KBM-7 (cell line): Measurements from ENCODE around the gene TM9SF4.
"Not testable (repeated sequence)": the region's sequence is repeated elsewhere in the genome, so short reads cannot be mapped to it uniquely, and the experiment has no call there.

Experiments used
- DNase-seq: peaks from one replicate; pipeline ENCODE4 v3.0.0-alpha.2; 2015
- in situ Hi-C: fragments of 300-500 bp; cut with MboI; formaldehyde crosslinking; loops from 2 replicates; pipeline ENCODE4 v1.14.3; 2020; ENCODE audit warnings: low sequenced_read_pairs, low pct_unique_long_range_greater_than_20kb, mixed read lengths

Gene TM9SF4

DNA sequence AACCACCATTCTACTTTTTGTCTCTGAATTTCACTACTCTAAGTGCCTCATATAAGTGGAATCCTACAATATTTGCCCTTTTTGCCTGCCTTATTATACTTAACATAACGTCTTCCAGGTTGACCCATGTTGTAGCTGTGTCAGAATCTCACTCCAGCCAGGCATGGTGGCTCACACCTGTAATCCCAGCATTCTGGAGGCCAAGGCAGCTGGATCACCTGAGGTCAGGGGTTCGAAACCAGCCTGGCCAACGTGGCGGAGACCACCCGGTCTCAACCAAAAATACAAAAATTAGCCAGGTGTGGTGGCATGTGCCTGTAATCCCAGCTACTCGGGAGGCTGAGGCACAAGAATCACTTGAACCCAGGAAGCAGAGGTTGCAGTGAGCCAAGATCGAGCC is 68.2 kb downstream of the TM9SF4 start:
- DNase-seq, in situ Hi-C loops: not testable (repeated sequence)

- in situ Hi-C loops = no loop called here
Observed at GRCh38 chr20:32179515-32179914, 70.0 kb downstream of the TM9SF4 start.

GRCh38 chr20:32179934-32180333 is 70.4 kb downstream of the TM9SF4 start:
- no peak for DNase-seq
- in situ Hi-C loops = no loop called here

More at GRCh38 chr20:32179515-32179914, 70.0 kb downstream of the TM9SF4 start:
- no peak for DNase-seq

DNA sequence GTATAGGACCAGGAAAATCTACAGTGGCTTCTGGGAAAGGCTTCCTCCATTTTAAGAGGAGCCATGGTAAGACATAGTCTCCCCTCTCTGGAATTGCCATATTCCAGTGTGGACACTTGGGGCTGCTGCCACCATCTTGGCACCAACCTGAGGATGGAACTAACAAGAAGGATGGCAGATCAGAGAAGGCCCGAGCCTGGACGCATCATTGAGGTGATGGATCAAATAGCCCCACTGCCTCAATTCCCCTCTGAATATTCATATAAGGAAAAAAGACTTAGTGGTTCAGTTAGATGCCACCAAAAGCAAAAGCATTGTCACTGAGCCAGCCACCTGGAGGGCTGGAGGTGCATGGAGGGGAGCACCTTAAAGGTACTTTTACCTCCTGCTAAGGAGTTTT is 72.1 kb downstream of the TM9SF4 start:
- in situ Hi-C loops = no loop called here
- DNase-seq = no peak

GRCh38 chr20:32183947-32184635 is 74.6 kb downstream of the TM9SF4 start:
- in situ Hi-C loops = no loop called here
- DNase-seq = no peak

GRCh38 chr20:32184961-32185603 is 75.6 kb downstream of the TM9SF4 start:
- in situ Hi-C loops = no loop called here
- no peak for DNase-seq

- no peak for DNase-seq
- in situ Hi-C loops = no loop called here
Observed at GRCh38 chr20:32186506-32186905, 77.0 kb downstream of the TM9SF4 start.

GRCh38 chr20:32188376-32189122 is 79.0 kb downstream of the TM9SF4 start:
- DNase-seq = no peak
- in situ Hi-C loops = no loop called here

- in situ Hi-C loops = no loop called here
- DNase-seq = no peak
Observed at GRCh38 chr20:32189123-32189410, 79.6 kb downstream of the TM9SF4 start.

- DNase-seq = no peak
- in situ Hi-C loops = no loop called here
Observed at GRCh38 chr20:32189691-32190615, 80.4 kb downstream of the TM9SF4 start.

- DNase-seq = no peak
Observed at GRCh38 chr20:32190616-32191415, 81.3 kb downstream of the TM9SF4 start.

DNA sequence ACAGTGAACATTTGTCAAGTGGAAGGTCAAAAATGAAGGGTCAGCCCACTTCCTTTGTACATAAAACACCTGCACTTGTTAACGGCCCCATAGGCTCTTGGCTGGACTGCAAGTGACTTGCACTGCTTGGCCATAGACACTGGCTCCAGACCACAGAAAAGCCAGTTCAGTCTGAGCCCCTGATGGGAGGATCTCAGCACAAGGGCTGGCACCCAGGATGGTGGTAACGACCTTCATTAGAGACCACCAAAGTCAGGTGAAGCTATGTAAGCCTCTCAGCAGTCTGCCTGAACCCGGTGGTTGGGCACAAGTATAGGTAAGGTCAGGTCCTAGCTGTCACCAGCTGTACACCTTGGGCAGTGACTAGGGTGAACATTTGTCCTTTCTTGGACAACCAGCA is 81.9 kb downstream of the TM9SF4 start:
- no peak for DNase-seq
- in situ Hi-C loops = no loop called here

More at GRCh38 chr20:32190616-32191415, 81.3 kb downstream of the TM9SF4 start:
- in situ Hi-C loops = no loop called here

- DNase-seq = no peak
- in situ Hi-C loops = no loop called here
Observed at GRCh38 chr20:32191873-32192272, 82.4 kb downstream of the TM9SF4 start.

GRCh38 chr20:32192698-32193097 is 83.2 kb downstream of the TM9SF4 start:
- DNase-seq = no peak
- in situ Hi-C loops = no loop called here

GRCh38 chr20:32193336-32193735 is 83.8 kb downstream of the TM9SF4 start:
- DNase-seq, in situ Hi-C loops: not testable (repeated sequence)

DNA sequence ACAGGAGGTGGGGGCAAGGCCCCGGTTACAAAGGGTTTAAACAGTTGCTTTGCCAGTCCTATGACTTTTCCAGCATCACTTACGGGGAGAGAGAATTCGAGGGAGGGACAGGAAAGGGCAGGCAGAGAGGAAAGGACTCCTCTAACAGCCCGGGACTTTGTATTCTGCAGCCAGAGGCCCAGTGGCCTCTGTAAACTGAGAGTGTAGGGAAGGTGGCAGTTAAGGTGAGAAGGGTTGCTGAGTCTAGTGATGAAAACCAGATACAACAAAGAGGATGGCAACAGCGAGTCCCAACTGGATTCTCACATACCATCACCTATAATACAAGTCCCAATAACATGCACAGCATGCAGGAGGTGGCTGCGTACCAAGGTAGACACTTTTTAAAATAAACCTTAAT is 84.5 kb downstream of the TM9SF4 start:
- DNase-seq = no peak
- in situ Hi-C loops = no loop called here

- in situ Hi-C loops = no loop called here
- no peak for DNase-seq
Observed at GRCh38 chr20:32195581-32195980, 86.1 kb downstream of the TM9SF4 start.

GRCh38 chr20:32196613-32197012 is 87.1 kb downstream of the TM9SF4 start:
- DNase-seq, in situ Hi-C loops: not testable (repeated sequence)

GRCh38 chr20:32197136-32197535 is 87.6 kb downstream of the TM9SF4 start:
- in situ Hi-C loops, DNase-seq: not testable (repeated sequence)
